K562 (cell line): ENCODE measurements around the gene TMEFF2. TPM values are rescaled to one million over a fixed set of nuclear protein-coding genes. Genes with fewer than 3 reads are reported as not detected.

Source experiments
- ATAC-seq: fragments of 200-7000 bp; cut with Tn5 transposase; 3 replicates; pipeline ENCODE4 v1.9.1; 2020; ENCODE audit warnings: moderate library complexity
- BruUV-seq: library from RNA; stranded (reverse); fragments of 400-500 nt; replicated peaks from 2 replicates; lab custom pipeline; 2021; lab: Mats Ljungman, UMichigan
- CTCF ChIA-PET: fragments of 300-600 bp; formaldehyde crosslinking; extraction: SDS; loops from one replicate; lab custom pipeline; 2021; ENCODE audit warnings: low intra/inter-chr PET ratio; lab: Yijun Ruan, JAX
- POLR2A ChIA-PET: fragments of 300-600, 350-650 bp; sonication (Branson Sonifier 250); formaldehyde crosslinking; extraction: SDS; loops from one replicate; lab custom pipeline; 2021; ENCODE audit warnings: antibody characterized with exemption, inconsistent platforms; lab: Yijun Ruan, JAX
- DNase-seq, 4 experiments: peaks; one replicate each; pipeline versions ENCODE4 v3.0.0 to v3.0.0-alpha.2; 2011 to 2018; ENCODE audit warnings: low spot score in 3 of 4, mixed read lengths in 3 of 4; ENCODE audit errors: extremely low read depth in 1 of 4
- FAIRE-seq: peaks from 2 replicates; lab custom pipeline; 2011; peaks lifted over from hg19 to GRCh38; lab: Jason Lieb, UNC
- H2AFZ ChIP-seq: 2 replicates; pipeline ENCODE4 v1.6.0; 2011; ENCODE audit warnings: low read depth, low read length, control low read depth, inconsistent platforms
- H3K27ac ChIP-seq: fragments of 200-600 bp; 3 replicates; pipeline ENCODE4 v1.8.0; 2011; ENCODE audit warnings: low read depth, mild to moderate bottlenecking, control low read depth, inconsistent platforms, low read length, moderate library complexity, mixed read lengths; ENCODE audit errors: extremely low read depth
- H3K27me3 ChIP-seq, 2 experiments: fragments of 300-600 bp in 1 of 2; 2 replicates in 1 of 2; 3 replicates in 1 of 2; pipeline versions ENCODE4 v1.6.0 to v1.8.0; 2011; ENCODE audit warnings: inconsistent platforms in 2 of 2, low read length in 2 of 2, mild to moderate bottlenecking in 1 of 2, mixed read lengths in 1 of 2, moderate library complexity in 1 of 2; ENCODE audit not compliant: control insufficient read depth in 2 of 2, insufficient read depth in 2 of 2
- H3K36me3 ChIP-seq: fragments of 300-600 bp; 3 replicates; pipeline ENCODE4 v1.8.0; 2011; ENCODE audit warnings: mild to moderate bottlenecking, low read length, inconsistent platforms; ENCODE audit not compliant: control insufficient read depth, insufficient read depth
- H3K4me1 ChIP-seq, 2 experiments: fragments of 200-600 bp in 1 of 2; replicated peaks in 1 of 2; 2 replicates in 1 of 2; 3 replicates in 1 of 2; pipeline versions ENCODE4 v1.5.1 to v1.8.0; 2011; ENCODE audit warnings: inconsistent platforms in 2 of 2, low read length in 2 of 2, mild to moderate bottlenecking in 1 of 2, mixed read lengths in 1 of 2, moderate library complexity in 1 of 2; ENCODE audit not compliant: control insufficient read depth in 2 of 2, insufficient read depth in 2 of 2
- H3K4me2 ChIP-seq: 2 replicates; pipeline ENCODE4 v1.6.1; 2011; ENCODE audit warnings: low read length, control low read depth, inconsistent platforms, mixed read lengths; ENCODE audit not compliant: insufficient read depth
- H3K4me3 ChIP-seq: fragments of 200-600 bp; sonication (generic), shearing (Covaris generic); 2 replicates; pipeline ENCODE4 v1.5.1; 2016; ENCODE audit warnings: control low read depth, inconsistent platforms
- H3K79me2 ChIP-seq: fragments of 200-600 bp; 3 replicates; pipeline ENCODE4 v1.8.0; 2011; ENCODE audit warnings: low read length, inconsistent platforms; ENCODE audit not compliant: control insufficient read depth, insufficient read depth
- H3K9ac ChIP-seq, 2 experiments: 2 replicates each; pipeline versions ENCODE4 v1.6.0 to v1.6.1; 2011; ENCODE audit warnings: low read depth in 2 of 2, low read length in 2 of 2, control low read depth in 1 of 2, inconsistent platforms in 1 of 2, mild to moderate bottlenecking in 1 of 2, mixed read lengths in 1 of 2; ENCODE audit not compliant: insufficient read depth in 1 of 2
- H3K9me1 ChIP-seq: one replicate; pipeline ENCODE4 v1.6.0; 2011; ENCODE audit warnings: inconsistent platforms, mild to moderate bottlenecking, low read length, moderate library complexity; ENCODE audit not compliant: control insufficient read depth, insufficient read depth
- H3K9me3 ChIP-seq: replicated peaks from 2 replicates; pipeline ENCODE4 v1.5.1; 2011; ENCODE audit warnings: low read depth, low read length, inconsistent platforms; ENCODE audit not compliant: control insufficient read depth, insufficient read depth
- H4K20me1 ChIP-seq: replicated peaks from 2 replicates; pipeline ENCODE4 v1.6.1; 2011; ENCODE audit warnings: low read length, inconsistent platforms, mixed read lengths; ENCODE audit not compliant: control insufficient read depth, insufficient read depth
- C11orf30 ChIP-seq: fragments of 450-650 bp; IDR thresholded peaks from 2 replicates; pipeline ENCODE4 v1.6.1; 2016; ENCODE audit warnings: low read depth, mild to moderate bottlenecking
- COPS2 ChIP-seq: fragments of 450-650 bp; conservative IDR thresholded peaks from 2 replicates; pipeline ENCODE4 v1.6.1; 2016; ENCODE audit warnings: mild to moderate bottlenecking, moderate library complexity
- HDAC1 ChIP-seq, 2 experiments: fragments of 450-650 bp; IDR thresholded peaks; 2 replicates each; pipeline ENCODE4 v1.6.1; 2016 to 2017; ENCODE audit warnings: inconsistent platforms in 1 of 2, mild to moderate bottlenecking in 1 of 2, moderate library complexity in 1 of 2
- KDM4B ChIP-seq, 2 experiments: fragments of 450-650 bp in 1 of 2; sonication (generic) in 1 of 2; IDR thresholded peaks; 2 replicates each; pipeline ENCODE4 v1.6.1; 2016 to 2017; ENCODE audit warnings: borderline replicate concordance in 2 of 2, antibody characterized with exemption in 1 of 2, low read depth in 1 of 2, mild to moderate bottlenecking in 1 of 2
- MED1 ChIP-seq: sonication (generic); formaldehyde crosslinking; IDR thresholded peaks from 2 replicates; pipeline ENCODE4 v1.8.1; 2023; ENCODE audit warnings: missing genetic modification reagents, borderline replicate concordance
- OTX1 ChIP-seq: fragments of 450-650 bp; formaldehyde crosslinking; IDR thresholded peaks from 2 replicates; pipeline ENCODE4 v1.4.0; 2022; ENCODE audit warnings: mild to moderate bottlenecking
- SMARCA5 ChIP-seq: fragments of 450-650 bp; IDR thresholded peaks from 2 replicates; pipeline ENCODE4 v1.6.1; 2016
- WGBS: fragments of 100-300 bp; shearing (Covaris generic); methylation state at CpG from one replicate; pipeline ENCODE4 v1.1.6; 2016; ENCODE audit warnings: low coverage, mixed read lengths; ENCODE audit not compliant: insufficient coverage; ENCODE audit errors: missing lambda C conversion rate; 5-methylcytosine and 5-hydroxymethylcytosine counted together
- in situ Hi-C: fragments of 300-500 bp; cut with MboI; formaldehyde crosslinking; loops from 4 replicates; pipeline ENCODE4 v1.15.0; 2018; ENCODE audit warnings: inconsistent platforms, mixed read lengths
- intact Hi-C: fragments of 100-400 bp; cut with micrococcal nuclease; formaldehyde crosslinking; loops from 2 replicates; pipeline ENCODE4 v1.14.2; 2022
- polyA plus RNA-seq, 8 experiments: library from polyadenylated mRNA; depleted of rRNA in 4 of 8; stranded (reverse) in 5 of 8; unstranded in 3 of 8; fragments of >200 nt; fragmentation: Nextera tagmentation in 2 of 8; fragmentation: Illumina TruSeq in 1 of 8; extraction: Ambion mirVana in 2 of 8; extraction: Trizol in 1 of 8; gene quantifications; 2 replicates each; pipeline versions ENCODE4 v1.2.1 to v1.2.3, GENCODE V29; 2011 to 2014; ENCODE audit warnings: inconsistent platforms in 1 of 8, missing spikeins in 1 of 8
- total RNA-seq, 7 experiments: library from RNA; depleted of rRNA in 6 of 7; stranded (reverse); fragments of >200 nt in 6 of 7; fragmentation: Illumina TruSeq in 2 of 7; extraction: Trizol in 2 of 7; gene quantifications; 2 replicates each; pipeline versions ENCODE4 v1.2.1 to v1.2.3, GENCODE V29; 2011 to 2021; ENCODE audit warnings: low replicate concordance in 1 of 7
- TF ChIP-seq, protein P1 (sequence below): fragments of 450-650 bp; IDR thresholded peaks from 2 replicates; pipeline ENCODE4 v1.6.1; 2016; ENCODE audit warnings: low read depth, mild to moderate bottlenecking, moderate library complexity
- TF ChIP-seq, protein P2 (sequence below): fragments of 450-650 bp; IDR thresholded peaks from 2 replicates; pipeline ENCODE4 v1.6.1; 2018; ENCODE audit warnings: mild to moderate bottlenecking, low read depth; ENCODE audit not compliant: partially characterized antibody
- TF ChIP-seq, protein P3 (sequence below): fragments of 250-450 bp; sonication (Bioruptor Pico); IDR thresholded peaks from 2 replicates; pipeline ENCODE4 v1.9.0; 2021; ENCODE audit warnings: mild to moderate bottlenecking, inconsistent platforms

TMEFF2 gene
- total and polyA plus RNA-seq, 9 of the 15 experiments (the other 6 are each of a cell fraction or from before 2014, with no cell fraction given): 1.4 TPM; not detected in 8

DNA sequence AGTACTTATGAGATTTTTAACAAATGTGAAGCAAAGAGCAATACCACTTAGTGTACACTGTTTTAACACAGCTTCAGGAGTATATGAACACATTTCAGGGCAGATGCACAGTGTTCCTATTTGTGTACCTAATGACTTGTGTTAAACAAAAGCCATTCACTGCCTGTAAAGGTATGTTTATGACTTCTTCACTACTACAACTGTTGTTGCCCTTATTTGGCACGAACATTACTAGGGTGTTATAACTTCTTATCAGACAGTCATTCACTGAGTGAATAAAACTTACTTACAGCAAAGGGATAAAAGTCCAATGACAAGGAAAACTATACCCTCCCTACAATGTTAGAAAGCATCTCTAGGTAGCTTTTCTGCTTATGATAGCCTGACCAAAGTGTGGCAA is 262.4 kb downstream of the TMEFF2 start:
- FAIRE-seq (no peak), DNase-seq (no peak), ATAC-seq (no peak)
- Histone ChIP-seq H3K9me1 (no peaks in the 10 kb centered on the region), H4K20me1 (no peaks in the 10 kb centered on the region), H3K36me3 (no peaks in the 10 kb centered on the region), H3K27ac (no peak overlapping the region), H2AFZ (no peak overlapping the region), H3K79me2 (no peaks in the 10 kb centered on the region; the same call in 2 of the 3 replicates), H3K4me1 (peaks cover 0 to 21% of the 10 kb centered on the region in 2 experiments; a peak in 3 of 5 replicates), H3K9me3 (no peaks in the 10 kb centered on the region), H3K9ac (no peak overlapping the region), H3K4me2 (no peak overlapping the region), H3K4me3 (no peak overlapping the region), H3K27me3 (no peaks in the 10 kb centered on the region)
- ChIA-PET CTCF (no interaction called here), POLR2A (no interaction called here)
- BruUV-seq: no TSS peak
- in situ Hi-C loops: no loop called here
- intact Hi-C loops: no loop called here
- 53% methylated on average over 1 of the region's 1 CpG for WGBS
- TF ChIP-seq C11orf30: no peak
- TF ChIP-seq OTX1 (CRISPR knock-in tag): no peak
- TF ChIP-seq, protein P1, sequence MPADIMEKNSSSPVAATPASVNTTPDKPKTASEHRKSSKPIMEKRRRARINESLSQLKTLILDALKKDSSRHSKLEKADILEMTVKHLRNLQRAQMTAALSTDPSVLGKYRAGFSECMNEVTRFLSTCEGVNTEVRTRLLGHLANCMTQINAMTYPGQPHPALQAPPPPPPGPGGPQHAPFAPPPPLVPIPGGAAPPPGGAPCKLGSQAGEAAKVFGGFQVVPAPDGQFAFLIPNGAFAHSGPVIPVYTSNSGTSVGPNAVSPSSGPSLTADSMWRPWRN: no peak
- TF ChIP-seq, protein P2, sequence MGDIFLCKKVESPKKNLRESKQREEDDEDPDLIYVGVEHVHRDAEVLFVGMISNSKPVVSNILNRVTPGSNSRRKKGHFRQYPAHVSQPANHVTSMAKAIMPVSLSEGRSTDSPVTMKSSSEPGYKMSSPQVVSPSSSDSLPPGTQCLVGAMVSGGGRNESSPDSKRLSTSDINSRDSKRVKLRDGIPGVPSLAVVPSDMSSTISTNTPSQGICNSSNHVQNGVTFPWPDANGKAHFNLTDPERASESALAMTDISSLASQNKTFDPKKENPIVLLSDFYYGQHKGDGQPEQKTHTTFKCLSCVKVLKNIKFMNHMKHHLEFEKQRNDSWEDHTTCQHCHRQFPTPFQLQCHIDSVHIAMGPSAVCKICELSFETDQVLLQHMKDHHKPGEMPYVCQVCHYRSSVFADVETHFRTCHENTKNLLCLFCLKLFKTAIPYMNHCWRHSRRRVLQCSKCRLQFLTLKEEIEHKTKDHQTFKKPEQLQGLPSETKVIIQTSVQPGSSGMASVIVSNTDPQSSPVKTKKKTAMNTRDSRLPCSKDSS: no peak
- TF ChIP-seq, protein P3, sequence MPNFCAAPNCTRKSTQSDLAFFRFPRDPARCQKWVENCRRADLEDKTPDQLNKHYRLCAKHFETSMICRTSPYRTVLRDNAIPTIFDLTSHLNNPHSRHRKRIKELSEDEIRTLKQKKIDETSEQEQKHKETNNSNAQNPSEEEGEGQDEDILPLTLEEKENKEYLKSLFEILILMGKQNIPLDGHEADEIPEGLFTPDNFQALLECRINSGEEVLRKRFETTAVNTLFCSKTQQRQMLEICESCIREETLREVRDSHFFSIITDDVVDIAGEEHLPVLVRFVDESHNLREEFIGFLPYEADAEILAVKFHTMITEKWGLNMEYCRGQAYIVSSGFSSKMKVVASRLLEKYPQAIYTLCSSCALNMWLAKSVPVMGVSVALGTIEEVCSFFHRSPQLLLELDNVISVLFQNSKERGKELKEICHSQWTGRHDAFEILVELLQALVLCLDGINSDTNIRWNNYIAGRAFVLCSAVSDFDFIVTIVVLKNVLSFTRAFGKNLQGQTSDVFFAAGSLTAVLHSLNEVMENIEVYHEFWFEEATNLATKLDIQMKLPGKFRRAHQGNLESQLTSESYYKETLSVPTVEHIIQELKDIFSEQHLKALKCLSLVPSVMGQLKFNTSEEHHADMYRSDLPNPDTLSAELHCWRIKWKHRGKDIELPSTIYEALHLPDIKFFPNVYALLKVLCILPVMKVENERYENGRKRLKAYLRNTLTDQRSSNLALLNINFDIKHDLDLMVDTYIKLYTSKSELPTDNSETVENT: no peak
- TF ChIP-seq MED1 (CRISPR knock-in tag): no peak
- TF ChIP-seq SMARCA5: no peak
- TF ChIP-seq COPS2: no peak
- TF ChIP-seq KDM4B (IDR thresholded peaks at IDR 0.05; ENCODE audit: borderline replicate concordance in 2 of 2, low read depth in 1 of 2): no peak
- no peak for TF ChIP-seq HDAC1 (IDR thresholded peaks at IDR 0.05)
